Endodermal cell (in vitro differentiated cells): ENCODE results near the gene SMC1B. TPM values are rescaled to one million over a fixed set of nuclear protein-coding genes. Genes with fewer than 3 reads are reported as not detected.

Source experiments
- DNase-seq: peaks from one replicate; pipeline ENCODE4 v3.0.0-alpha.2; 2017
- H3K27ac ChIP-seq: 2 replicates; pipeline ENCODE4 v1.5.1; 2013; ENCODE audit warnings: mild to moderate bottlenecking, low read depth, low read length, moderate library complexity
- H3K27me3 ChIP-seq: 2 replicates; pipeline ENCODE4 v1.6.1; 2013; ENCODE audit warnings: mild to moderate bottlenecking, low read length, moderate library complexity; ENCODE audit not compliant: insufficient read depth, control insufficient read depth, poor library complexity, severe bottlenecking
- H3K36me3 ChIP-seq: 2 replicates; pipeline ENCODE4 v1.7.0; 2013; ENCODE audit warnings: mild to moderate bottlenecking, low read length, moderate library complexity; ENCODE audit not compliant: control insufficient read depth, insufficient read depth
- H3K4me1 ChIP-seq: one replicate; pipeline ENCODE4 v1.7.0; 2013; ENCODE audit warnings: low read length; ENCODE audit not compliant: control insufficient read depth, insufficient read depth
- H3K4me3 ChIP-seq: 2 replicates; pipeline ENCODE4 v1.5.1; 2013; ENCODE audit warnings: mild to moderate bottlenecking, low read length, moderate library complexity
- H3K9ac ChIP-seq: 2 replicates; pipeline ENCODE4 v1.6.1; 2013; ENCODE audit warnings: mild to moderate bottlenecking, low read length, moderate library complexity; ENCODE audit not compliant: poor library complexity, severe bottlenecking; ENCODE audit errors: extremely low read depth
- H3K9me3 ChIP-seq: 2 replicates; pipeline ENCODE4 v1.6.1; 2013; ENCODE audit warnings: mild to moderate bottlenecking, low read length, moderate library complexity; ENCODE audit not compliant: control insufficient read depth
- H3K27ac Mint-ChIP-seq: 2 replicates; pipeline ENCODE4 v1.8.0; 2020; ENCODE audit warnings: mixed read lengths
- H3K27me3 Mint-ChIP-seq: 2 replicates; pipeline ENCODE4 v1.8.0; 2021; ENCODE audit warnings: mild to moderate bottlenecking, mixed read lengths; ENCODE audit not compliant: insufficient read depth
- H3K36me3 Mint-ChIP-seq: 2 replicates; pipeline ENCODE4 v1.8.0; 2020; ENCODE audit warnings: low read depth, mixed read lengths
- H3K4me1 Mint-ChIP-seq: 2 replicates; pipeline ENCODE4 v1.8.0; 2020; ENCODE audit warnings: mixed read lengths
- H3K4me3 Mint-ChIP-seq: 2 replicates; pipeline ENCODE4 v1.8.0; 2020; ENCODE audit warnings: mild to moderate bottlenecking, moderate library complexity, mixed read lengths
- H3K9me3 Mint-ChIP-seq: 2 replicates; pipeline ENCODE4 v1.8.0; 2020; ENCODE audit warnings: mild to moderate bottlenecking, mixed read lengths
- CTCF ChIP-seq: fragments of 200-600 bp; sonication (generic); conservative IDR thresholded peaks from 2 replicates; pipeline ENCODE4 v1.5.0; 2021; ENCODE audit warnings: antibody characterized with exemption, mild to moderate bottlenecking
- WGBS, 2 experiments: methylation state at CpG; one replicate each; pipeline versions ENCODE4 v1.1.5 to v1.1.7; 2013; ENCODE audit warnings: missing lambda C conversion rate in 2 of 2, mixed read lengths in 1 of 2; ENCODE audit not compliant: insufficient coverage in 1 of 2, insufficient read length in 1 of 2; 5-methylcytosine and 5-hydroxymethylcytosine counted together
- total RNA-seq, 2 donors: library from RNA; stranded (reverse); fragmentation: NEBNext Ultra II Directional in 1 of 2; extraction: Animal tissue kit (Norgen Biotek cat#: 25700) in 1 of 2; gene quantifications; 2 replicates in 1 of 2; 3 replicates in 1 of 2; pipeline ENCODE4 v1.2.1, GENCODE V29; 2021

Gene SMC1B
- total RNA-seq, 2 donors from 2014 or later, result 0.11 TPM; not detected in 1

- TF ChIP-seq CTCF, result no peak
- no peak overlapping the region for H3K27ac Mint-ChIP-seq
- Histone ChIP-seq H3K27ac (no peak overlapping the region), H3K36me3 (no peaks in the 10 kb centered on the region), H3K27me3 (no peaks in the 10 kb centered on the region), H3K9ac (no peak overlapping the region), H3K9me3 (peaks cover 3% of the 10 kb centered on the region), H3K4me1 (no peaks in the 10 kb centered on the region), H3K4me3 (no peak overlapping the region)
- H3K9me3 Mint-ChIP-seq, result peaks cover 7% of the 10 kb centered on the region
- 90% methylated on average over 3 to 5 of the region's 5 CpGs for WGBS, 2 experiments
- peaks cover 5% of the 10 kb centered on the region for H3K27me3 Mint-ChIP-seq
- H3K4me3 Mint-ChIP-seq, result no peak overlapping the region
- H3K36me3 Mint-ChIP-seq, result peaks cover 11% of the 10 kb centered on the region
- no peak for DNase-seq
- no peaks in the 10 kb centered on the region for H3K4me1 Mint-ChIP-seq
These were observed 11.7 kb upstream of the SMC1B start for GRCh38 chr22:45425101-45425500.

- no peak overlapping the region for H3K27ac ChIP-seq
- H3K27ac Mint-ChIP-seq, result no peak overlapping the region
- H3K4me3 ChIP-seq, result no peak overlapping the region
- H3K4me1 ChIP-seq, result no peaks in the 10 kb centered on the region
- H3K27me3 Mint-ChIP-seq, result peaks cover 4% of the 10 kb centered on the region
- H3K4me3 Mint-ChIP-seq, result no peak overlapping the region
- 91 to 92% methylated on average over 10 to 13 of the region's 14 CpGs for WGBS, 2 experiments
- peaks cover 16% of the 10 kb centered on the region for H3K36me3 Mint-ChIP-seq
- H3K9me3 Mint-ChIP-seq, result peaks cover 10% of the 10 kb centered on the region
- no peaks in the 10 kb centered on the region for H3K4me1 Mint-ChIP-seq
- TF ChIP-seq CTCF, result no peak
- no peak overlapping the region for H3K9ac ChIP-seq
- no peaks in the 10 kb centered on the region for H3K36me3 ChIP-seq
- no peak for DNase-seq
- peaks cover 4% of the 10 kb centered on the region for H3K9me3 ChIP-seq
- no peaks in the 10 kb centered on the region for H3K27me3 ChIP-seq
These were observed 10.9 kb upstream of the SMC1B start for GRCh38 chr22:45424241-45424731.

GRCh38 chr22:45423524-45423923 lies 10.1 kb upstream of the SMC1B start:
- no peak overlapping the region for H3K4me3 ChIP-seq
- no peaks in the 10 kb centered on the region for H3K4me1 ChIP-seq
- no peak for DNase-seq
- H3K27me3 ChIP-seq, result no peaks in the 10 kb centered on the region
- no peaks in the 10 kb centered on the region for H3K4me1 Mint-ChIP-seq
- H3K4me3 Mint-ChIP-seq, result no peak overlapping the region
- peaks cover 10% of the 10 kb centered on the region for H3K9me3 Mint-ChIP-seq
- WGBS, 2 experiments, result 82 to 88% methylated on average over 3 to 4 of the region's 4 CpGs
- peaks cover 5% of the 10 kb centered on the region for H3K36me3 ChIP-seq
- H3K27ac ChIP-seq, result no peak overlapping the region
- TF ChIP-seq CTCF, result no peak
- H3K9me3 ChIP-seq, result peaks cover 4% of the 10 kb centered on the region
- no peak overlapping the region for H3K27ac Mint-ChIP-seq
- H3K9ac ChIP-seq, result no peak overlapping the region
- H3K27me3 Mint-ChIP-seq, result peaks cover 2% of the 10 kb centered on the region
- peaks cover 23% of the 10 kb centered on the region for H3K36me3 Mint-ChIP-seq
